Thyroid gland (tissue), 4 donors: ENCODE measurements around the gene ACP6.

Experiments
- CTCF ChIP-seq, 6 experiments: fragments of 200-600 bp in 3 of 6; fragments of 450-650 bp in 3 of 6; sonication (generic) in 3 of 6; IDR thresholded peaks; one replicate each; pipeline ENCODE4 v1.5.1; 2016 to 2019; ENCODE audit warnings: antibody characterized with exemption in 6 of 6, mild to moderate bottlenecking in 2 of 6, inconsistent platforms in 1 of 6, moderate library complexity in 1 of 6
- POLR2A ChIP-seq, 2 donors: fragments of 450-650 bp; IDR thresholded peaks; one replicate each; pipeline ENCODE4 v1.6.1; 2017; ENCODE audit warnings: antibody characterized with exemption in 2 of 2, mild to moderate bottlenecking in 2 of 2, moderate library complexity in 1 of 2

- TF ChIP-seq CTCF (IDR thresholded peaks at IDR 0.05) = no peak
- no peak for TF ChIP-seq POLR2A (IDR thresholded peaks at IDR 0.05)
These were observed 18.0 kb downstream of the ACP6 start for GRCh38 chr1:147652306-147652705.
